DOHH2 (cell line): ENCODE data around the gene TRIM41.

Experiments used
- H3F3A ChIP-seq: fragments of 200-600 bp; sonication (generic), shearing (Covaris generic); 2 replicates; pipeline ENCODE4 v1.6.0; 2016; ENCODE audit warnings: antibody characterized with exemption, mild to moderate bottlenecking; ENCODE audit not compliant: control insufficient read depth, insufficient read depth
- H3K27ac ChIP-seq: fragments of 200-600 bp; sonication (generic); 2 replicates; pipeline ENCODE4 v1.5.1; 2014; ENCODE audit warnings: low read depth, mild to moderate bottlenecking, low read length, moderate library complexity
- H3K27me3 ChIP-seq: fragments of 200-600 bp; sonication (generic); 2 replicates; pipeline ENCODE4 v1.6.1; 2014; ENCODE audit warnings: mild to moderate bottlenecking, low read length, mixed read lengths; ENCODE audit not compliant: control insufficient read depth
- H3K36me3 ChIP-seq: fragments of 200-600 bp; sonication (generic); 2 replicates; pipeline ENCODE4 v1.6.1; 2014; ENCODE audit warnings: mild to moderate bottlenecking, low read length, moderate library complexity, mixed read lengths; ENCODE audit not compliant: control insufficient read depth
- H3K4me1 ChIP-seq: fragments of 200-600 bp; sonication (generic); 2 replicates; pipeline ENCODE4 v1.6.1; 2014; ENCODE audit warnings: mild to moderate bottlenecking, low read length, mixed read lengths; ENCODE audit not compliant: control insufficient read depth
- H3K4me2 ChIP-seq: fragments of 200-600 bp; sonication (generic); 2 replicates; pipeline ENCODE4 v1.6.0; 2014; ENCODE audit warnings: mild to moderate bottlenecking, low read length, moderate library complexity
- H3K4me3 ChIP-seq: fragments of 200-600 bp; sonication (generic); 2 replicates; pipeline ENCODE4 v1.5.1; 2014; ENCODE audit warnings: mild to moderate bottlenecking, low read length, mixed read lengths
- H3K79me2 ChIP-seq: fragments of 200-600 bp; sonication (generic); 2 replicates; pipeline ENCODE4 v1.6.1; 2014; ENCODE audit warnings: mild to moderate bottlenecking, low read length, mixed read lengths; ENCODE audit not compliant: control insufficient read depth
- H3K9me2 ChIP-seq: fragments of 200-600 bp; sonication (generic); replicated peaks from 2 replicates; pipeline ENCODE4 v1.6.1; 2014; ENCODE audit warnings: mild to moderate bottlenecking, low read length, mixed read lengths; ENCODE audit not compliant: control insufficient read depth
- H3K9me3 ChIP-seq: fragments of 200-600 bp; sonication (generic); 2 replicates; pipeline ENCODE4 v1.6.1; 2014; ENCODE audit warnings: antibody characterized with exemption, low read length, mixed read lengths; ENCODE audit not compliant: control insufficient read depth, insufficient read depth
- H4K20me1 ChIP-seq: fragments of 200-600 bp; sonication (generic); 2 replicates; pipeline ENCODE4 v1.6.0; 2014; ENCODE audit warnings: low read depth, mild to moderate bottlenecking, antibody characterized with exemption, low read length, moderate library complexity; ENCODE audit not compliant: control insufficient read depth, insufficient read depth
- CTCF ChIP-seq: fragments of 200-600 bp; sonication (generic); IDR thresholded peaks from one replicate; pipeline ENCODE4 v1.5.1; 2014; ENCODE audit warnings: antibody characterized with exemption, mild to moderate bottlenecking, low read depth, low read length; ENCODE audit not compliant: poor library complexity, severe bottlenecking
- EZH2phosphoT487 ChIP-seq: fragments of 200-600 bp; sonication (generic); IDR thresholded peaks from 2 replicates; pipeline ENCODE4 v1.6.1; 2017; ENCODE audit warnings: borderline replicate concordance, mild to moderate bottlenecking, antibody characterized with exemption, low read length, moderate library complexity, mixed read lengths

Gene TRIM41

GRCh38 chr5:181245427-181246275 is 22.6 kb downstream of the TRIM41 start:
- peaks cover 18% of the 10 kb centered on the region; the same call in 1 of the 2 replicates for H4K20me1 ChIP-seq
- H3K4me2 ChIP-seq: peak overlapping the region; percentile 92
- peaks cover 92% of the 10 kb centered on the region for H3K79me2 ChIP-seq
- H3K27me3 ChIP-seq: no peaks in the 10 kb centered on the region
- peaks cover 36% of the 10 kb centered on the region for H3F3A ChIP-seq
- H3K4me3 ChIP-seq: peak overlapping the region; percentile 87
- TF ChIP-seq CTCF: no peak
- no peak for TF ChIP-seq EZH2phosphoT487
- H3K36me3 ChIP-seq: peaks cover 48% of the 10 kb centered on the region
- no peaks in the 10 kb centered on the region for H3K9me2 ChIP-seq
- peaks cover 56% of the 10 kb centered on the region for H3K4me1 ChIP-seq
- no peaks in the 10 kb centered on the region for H3K9me3 ChIP-seq
- H3K27ac ChIP-seq: peak overlapping the region; percentile 90

- Histone ChIP-seq H3K9me2 (no peaks in the 10 kb centered on the region), H3K79me2 (peaks cover 90% of the 10 kb centered on the region), H3K4me1 (peaks cover 54% of the 10 kb centered on the region), H3K4me3 (peak overlapping the region; percentile 87), H3K4me2 (peak overlapping the region; percentile 92), H4K20me1 (peaks cover 16% of the 10 kb centered on the region; the same call in 1 of the 2 replicates), H3K9me3 (no peaks in the 10 kb centered on the region), H3K27ac (peak overlapping the region; percentile 90), H3F3A (peaks cover 28% of the 10 kb centered on the region), H3K36me3 (peaks cover 43% of the 10 kb centered on the region), H3K27me3 (no peaks in the 10 kb centered on the region)
- no peak for TF ChIP-seq CTCF
- no peak for TF ChIP-seq EZH2phosphoT487
Observed at GRCh38 chr5:181246276-181247049, 23.4 kb downstream of the TRIM41 start.

GRCh38 chr5:181248277-181248676 is 25.2 kb downstream of the TRIM41 start:
- Histone ChIP-seq H3K79me2 (peaks cover 90% of the 10 kb centered on the region), H3K27ac (peak overlapping the region; percentile 25), H3K9me2 (no peaks in the 10 kb centered on the region), H3K27me3 (no peaks in the 10 kb centered on the region), H3K9me3 (no peaks in the 10 kb centered on the region), H3K36me3 (peaks cover 37% of the 10 kb centered on the region), H3K4me1 (peaks cover 43% of the 10 kb centered on the region), H3F3A (peaks cover 18% of the 10 kb centered on the region), H3K4me3 (peak overlapping the region; percentile 87), H3K4me2 (peak overlapping the region; percentile 92), H4K20me1 (no peaks in the 10 kb centered on the region)
- TF ChIP-seq EZH2phosphoT487: no peak
- TF ChIP-seq CTCF: no peak
